ENCODE measurements around the gene TMEM141. TPM values are rescaled to one million over a fixed set of nuclear protein-coding genes. Genes with fewer than 3 reads are reported as not detected.

The TMEM141 gene
- total and polyA plus RNA-seq, 2 of the 8 experiments (the other 6 are each of a cell fraction or from before 2014, with no cell fraction given), result 51.1 to 137 TPM

- peak within 1 kb of the TSS; percentile 51 for H4K8ac ChIP-seq (ENCODE audit: extremely low read depth, insufficient read depth, low read length)
- no peaks in the 10 kb centered on the region; a peak in 1 of 4 replicates for H3K9me3 ChIP-seq (ENCODE audit: insufficient read depth in 2 of 2, low read depth in 1 of 2, low read length in 1 of 2)
- H3K4ac ChIP-seq (replicated peaks; ENCODE audit: insufficient read length, low read depth, low read length), result peak within 1 kb of the TSS; percentile 23
- H4K91ac ChIP-seq (replicated peaks; ENCODE audit: insufficient read length, low read length), result peak within 1 kb of the TSS; percentile 89
- H4K5ac ChIP-seq (ENCODE audit: insufficient read length, low read depth, low read length), result peak within 1 kb of the TSS; percentile 33
- no peak within 1 kb of the TSS for H2BK120ac ChIP-seq (replicated peaks; ENCODE audit: low read depth, low read length)
- H2BK20ac ChIP-seq (ENCODE audit: low read length), result 0 out of 2 replicates have a peak within 1 kb of the TSS, but pooled peaks have one; percentile 80
- H2BK5ac ChIP-seq (ENCODE audit: low read depth, low read length), result no peak within 1 kb of the TSS
- peaks cover 0 to 4% (median 0%) of the 10 kb centered on the region in 4 experiments; a peak in 2 of 7 replicates for H3K27me3 ChIP-seq (replicated peaks in 1 of 4; ENCODE audit: control insufficient read depth in 3 of 4, extremely low read depth in 1 of 4, insufficient read depth in 3 of 4, low read length in 3 of 4)
- FAIRE-seq (no peak), DNase-seq (ENCODE audit: low read depth in 1 of 2, low spot score in 2 of 2) (peak in 1 of 2 experiments; percentile 89)
- no peak within 1 kb of the TSS for H2AFZ ChIP-seq (ENCODE audit: low read length)
- no peaks in the 10 kb centered on the region; the same call in 1 of the 2 replicates for H3K23me2 ChIP-seq (ENCODE audit: low read depth, low read length)
- H3K56ac ChIP-seq (replicated peaks; ENCODE audit: insufficient read length, low read depth, low read length), result no peak within 1 kb of the TSS
- H3K9ac ChIP-seq (replicated peaks in 1 of 4; ENCODE audit: extremely low read depth in 1 of 4, low read depth in 3 of 4, low read length in 3 of 4), result no peak within 1 kb of the TSS
- H4K20me1 ChIP-seq (replicated peaks in 1 of 2; ENCODE audit: control insufficient read depth in 1 of 2, insufficient read depth in 2 of 2, low read length in 2 of 2), result no peaks in the 10 kb centered on the region
- peak within 1 kb of the TSS in 2 of 4 experiments; percentile 19 to 47; a peak in 2 of 8 replicates for H3K4me3 ChIP-seq (ENCODE audit: extremely low read depth in 1 of 4, insufficient read depth in 2 of 4, low read depth in 3 of 4, low read length in 4 of 4)
- peak within 1 kb of the TSS; percentile 23 to 57; a peak in 3 of 4 replicates for H3K4me2 ChIP-seq (ENCODE audit: insufficient read depth in 1 of 2, low read depth in 2 of 2, low read length in 2 of 2)
- H3K14ac ChIP-seq (ENCODE audit: insufficient read length), result no peak within 1 kb of the TSS
- H3K4me1 ChIP-seq (replicated peaks in 1 of 4; ENCODE audit: control insufficient read depth in 3 of 4, insufficient read depth in 4 of 4, low read length in 3 of 4), result peaks cover 0 to 20% (median 8%) of the 10 kb centered on the region in 4 experiments; a peak in 6 of 7 replicates
- peak within 1 kb of the TSS; percentile 19 for H3K18ac ChIP-seq (ENCODE audit: extremely low read depth, low read length)
- no peak within 1 kb of the TSS for H3K27ac ChIP-seq (ENCODE audit: low read depth, low read length)
- H2BK12ac ChIP-seq (ENCODE audit: low read depth, low read length), result peak within 1 kb of the TSS; percentile 68; the same call in 1 of the 2 replicates
- no peaks in the 10 kb centered on the region for H3K36me3 ChIP-seq (ENCODE audit: control insufficient read depth in 2 of 4, insufficient read depth in 4 of 4, low read length in 3 of 4)
- no peak within 1 kb of the TSS for H2AK5ac ChIP-seq (ENCODE audit: low read depth, low read length)
- CTCF ChIA-PET (ENCODE audit: partially characterized antibody), result interaction anchor here (0.6 to 4.8 kb wide), 10 partner anchors 8 to 41 kb away, joined by 3 to 36 read pairs (median 4); partner anchors contain the start of gene LCN8
- no peaks in the 10 kb centered on the region for H3K79me2 ChIP-seq (ENCODE audit: control insufficient read depth in 1 of 2, insufficient read depth in 2 of 2, low read length in 2 of 2)
- WGBS, 2 experiments (ENCODE audit: extremely low coverage in 1 of 2, insufficient coverage in 1 of 2, insufficient read length in 1 of 2, insufficient replicate concordance in 2 of 2, low coverage in 1 of 2, low lambda C conversion rate in 2 of 2, missing lambda C conversion rate in 1 of 2), result 62% methylated on average over 14 of the region's 25 CpGs; no CpG with 5 or more reads in 1 of the 2 experiments
- peak within 1 kb of the TSS; percentile 75; the same call in 1 of the 2 replicates for H2BK15ac ChIP-seq (ENCODE audit: low read length)
- no peak within 1 kb of the TSS for H3K23ac ChIP-seq (ENCODE audit: insufficient read length)
- POLR2A ChIA-PET (ENCODE audit: partially characterized antibody), result interaction anchor here (1.2 to 11.7 kb wide), 4 partner anchors 13 to 23 kb away, joined by 3 to 137 read pairs (median 11); partner anchors contain the start of gene LCN8
- no peaks in the 10 kb centered on the region for H3K79me1 ChIP-seq (ENCODE audit: low read depth, low read length)
- TF ChIP-seq NANOG (IDR thresholded peaks at IDR 0.05; ENCODE audit: insufficient read depth, low read depth, low read length, poor library complexity, severe bottlenecking) (no peak), FOSL1 (IDR thresholded peaks at IDR 0.05; ENCODE audit: insufficient read depth, low read depth, low read length) (no peak), GABPA (IDR thresholded peaks at IDR 0.05; ENCODE audit: borderline replicate concordance, insufficient read depth, low read length) (peak; percentile 56; the same call in 1 of the 2 replicates), CEBPB (IDR thresholded peaks at IDR 0.05; ENCODE audit: low read depth, low read length) (no peak), POLR2AphosphoS5 (IDR thresholded peaks at IDR 0.05; ENCODE audit: low read depth, low read length) (no peak), SRF (IDR thresholded peaks at IDR 0.05; ENCODE audit: low read depth, low read length) (no peak), USF2 (IDR thresholded peaks at IDR 0.05; ENCODE audit: low read length) (no peak), RFX5 (IDR thresholded peaks at IDR 0.05; ENCODE audit: borderline replicate concordance, low read depth, low read length) (no peak), HDAC6 (IDR thresholded peaks at IDR 0.05; ENCODE audit: low read depth, low read length) (no peak), RBBP5 (IDR thresholded peaks at IDR 0.05; ENCODE audit: borderline replicate concordance, low read depth, low read length) (no peak)
These were observed 48.4 kb upstream of the TMEM141 start, which contains the start of gene LCN10 for GRCh38 chr9:136742591-136743391. Gene LCN10, minus strand, starts transcription at chr9:136742940. Its CDS starts 37 bp downstream, at chr9:136742903.

All from H1 (cell line).